Right atrium auricular region (tissue), 2 donors: Measurements from ENCODE around the gene PRKCI. TPM values are rescaled to one million over a fixed set of nuclear protein-coding genes. Genes with fewer than 3 reads are reported as not detected.

Experiments
- DNase-seq: peaks from one replicate; pipeline ENCODE4 v3.0.0-alpha.2; 2019; ENCODE audit warnings: low spot score
- H3K27ac ChIP-seq, 2 donors: fragments of 200-600 bp; sonication (generic); 1 replicate in 1 of 2; 2 replicates in 1 of 2; pipeline ENCODE4 v1.5.1; 2016 to 2019
- H3K27me3 ChIP-seq, 2 donors: fragments of 200-600 bp; sonication (generic); one replicate each; pipeline versions ENCODE4 v1.5.1 to v1.6.0; 2017 to 2019
- H3K36me3 ChIP-seq: fragments of 200-600 bp; sonication (generic); one replicate; pipeline ENCODE4 v1.5.1; 2016
- H3K4me1 ChIP-seq, 2 donors: fragments of 200-600 bp; sonication (generic); one replicate each; pipeline versions ENCODE4 v1.5.1 to v1.6.0; 2017 to 2019
- H3K4me3 ChIP-seq, 2 donors: fragments of 200-600 bp; sonication (generic); 1 replicate in 1 of 2; 2 replicates in 1 of 2; pipeline ENCODE4 v1.5.1; 2017 to 2019; ENCODE audit warnings: mild to moderate bottlenecking in 1 of 2, moderate library complexity in 1 of 2
- H3K9me3 ChIP-seq, 2 donors: fragments of 200-600 bp; sonication (generic); one replicate each; pipeline ENCODE4 v1.5.1; 2019
- CTCF ChIP-seq, 2 donors: fragments of 200-600 bp; sonication (generic); IDR thresholded peaks; one replicate each; pipeline ENCODE4 v1.5.1; 2019; ENCODE audit warnings: antibody characterized with exemption in 2 of 2
- total RNA-seq, 2 donors: library from RNA; depleted of rRNA; stranded (reverse); fragments of >200 nt; gene quantifications; one replicate each; pipeline ENCODE4 v1.1.0, GENCODE V29; 2016

The PRKCI gene
- total RNA-seq, 2 donors from 2014 or later: 17.4 to 20.0 TPM

- no peak overlapping the region for H3K4me3 ChIP-seq
- no peak overlapping the region for H3K27ac ChIP-seq
- peaks cover 0 to 3% of the 10 kb centered on the region in 2 donors for H3K4me1 ChIP-seq
- no peaks in the 10 kb centered on the region for H3K9me3 ChIP-seq
- no peaks in the 10 kb centered on the region for H3K27me3 ChIP-seq
- no peaks in the 10 kb centered on the region for H3K36me3 ChIP-seq
- DNase-seq: no peak
- TF ChIP-seq CTCF (IDR thresholded peaks at IDR 0.05): no peak
These were observed 85.6 kb downstream of the PRKCI start for GRCh38 chr3:170307671-170308405.

GRCh38 chr3:170309046-170309445 is 86.8 kb downstream of the PRKCI start:
- no peaks in the 10 kb centered on the region for H3K27me3 ChIP-seq
- no peak overlapping the region for H3K4me3 ChIP-seq
- TF ChIP-seq CTCF (IDR thresholded peaks at IDR 0.05): no peak
- no peak overlapping the region for H3K27ac ChIP-seq
- no peaks in the 10 kb centered on the region for H3K9me3 ChIP-seq
- peaks cover 0 to 3% of the 10 kb centered on the region in 2 donors for H3K4me1 ChIP-seq
- no peaks in the 10 kb centered on the region for H3K36me3 ChIP-seq
- no peak for DNase-seq

GRCh38 chr3:170317954-170318353 is 95.7 kb downstream of the PRKCI start:
- Histone ChIP-seq H3K27me3 (no peaks in the 10 kb centered on the region), H3K36me3 (no peaks in the 10 kb centered on the region), H3K4me1 (no peaks in the 10 kb centered on the region), H3K4me3 (no peak overlapping the region), H3K9me3 (no peaks in the 10 kb centered on the region), H3K27ac (no peak overlapping the region)
- no peak for TF ChIP-seq CTCF (IDR thresholded peaks at IDR 0.05)
- no peak for DNase-seq

- TF ChIP-seq CTCF (IDR thresholded peaks at IDR 0.05): no peak
- H3K4me3 ChIP-seq: no peak overlapping the region
- no peak for DNase-seq
These were observed 98.4 kb downstream of the PRKCI start for GRCh38 chr3:170320461-170321121.

GRCh38 chr3:170321321-170322034 is 99.3 kb downstream of the PRKCI start:
- Histone ChIP-seq H3K27ac (no peak overlapping the region), H3K4me3 (no peak overlapping the region), H3K9me3 (no peaks in the 10 kb centered on the region), H3K4me1 (no peaks in the 10 kb centered on the region), H3K36me3 (no peaks in the 10 kb centered on the region), H3K27me3 (no peaks in the 10 kb centered on the region)
- no peak for TF ChIP-seq CTCF (IDR thresholded peaks at IDR 0.05)
- no peak for DNase-seq

More at GRCh38 chr3:170320461-170321121, 98.4 kb downstream of the PRKCI start:
- Histone ChIP-seq H3K9me3 (no peaks in the 10 kb centered on the region), H3K36me3 (no peaks in the 10 kb centered on the region), H3K27me3 (no peaks in the 10 kb centered on the region), H3K4me1 (no peaks in the 10 kb centered on the region), H3K27ac (no peak overlapping the region)
